SK-N-SH (cell line): ENCODE data around the gene CCDC194. TPM values are rescaled to one million over a fixed set of nuclear protein-coding genes. Genes with fewer than 3 reads are reported as not detected.

ENCODE experiments used
- CTCF ChIA-PET: fragments of 300-600, 350-600 bp; formaldehyde crosslinking; extraction: SDS; loops from one replicate; lab custom pipeline; 2021; lab: Yijun Ruan, JAX
- POLR2A ChIA-PET: fragments of 350-600 bp; sonication (Branson Sonifier 250); formaldehyde crosslinking; extraction: SDS; loops from one replicate; lab custom pipeline; 2020; ENCODE audit warnings: antibody characterized with exemption, inconsistent platforms; lab: Yijun Ruan, JAX
- DNase-seq: peaks from one replicate; pipeline ENCODE4 v3.0.0; 2012
- H2AFZ ChIP-seq: fragments of 200-600 bp; sonication (generic); 2 replicates; pipeline ENCODE4 v1.8.1; 2016; ENCODE audit warnings: antibody characterized with exemption, mild to moderate bottlenecking, low read depth
- H3F3A ChIP-seq: fragments of 200-600 bp; sonication (generic); replicated peaks from 2 replicates; pipeline ENCODE3; 2016; ENCODE audit warnings: antibody characterized with exemption, mild to moderate bottlenecking; ENCODE audit not compliant: insufficient read depth
- H3K27ac ChIP-seq, 2 experiments: fragments of 200-500 bp in 1 of 2; fragments of 200-600 bp in 1 of 2; sonication (Bioruptor generic) in 1 of 2; sonication (generic), shearing (Covaris generic) in 1 of 2; 2 replicates each; pipeline versions ENCODE4 v1.5.1 to v1.6.1; 2014 to 2016; ENCODE audit warnings: low read depth in 2 of 2, inconsistent platforms in 1 of 2, low read length in 1 of 2, mild to moderate bottlenecking in 1 of 2, mixed read lengths in 1 of 2
- H3K27me3 ChIP-seq: fragments of 200-600 bp; sonication (generic), shearing (Covaris generic); 2 replicates; pipeline ENCODE4 v1.6.1; 2016; ENCODE audit warnings: mixed run types; ENCODE audit not compliant: insufficient read depth
- H3K36me3 ChIP-seq, 2 experiments: fragments of 200-500 bp in 1 of 2; fragments of 200-600 bp in 1 of 2; sonication (Bioruptor generic) in 1 of 2; sonication (generic) in 1 of 2; replicated peaks in 1 of 2; 2 replicates each; pipeline versions ENCODE3 to v1.5.1; 2014 to 2016; ENCODE audit warnings: low read length in 1 of 2, mild to moderate bottlenecking in 1 of 2; ENCODE audit not compliant: insufficient read depth in 2 of 2, control insufficient read depth in 1 of 2
- H3K4me1 ChIP-seq, 2 experiments: fragments of 200-500 bp in 1 of 2; fragments of 200-600 bp in 1 of 2; sonication (Bioruptor generic) in 1 of 2; sonication (generic), shearing (Covaris generic) in 1 of 2; 2 replicates each; pipeline versions ENCODE4 v1.5.1 to v1.6.1; 2014 to 2016; ENCODE audit warnings: low read depth in 1 of 2, low read length in 1 of 2, mixed run types in 1 of 2; ENCODE audit not compliant: insufficient read depth in 2 of 2, control insufficient read depth in 1 of 2
- H3K4me2 ChIP-seq: fragments of 200-600 bp; sonication (generic), shearing (Covaris generic); 2 replicates; pipeline ENCODE4 v1.6.1; 2017; ENCODE audit warnings: mixed run types
- H3K4me3 ChIP-seq, 2 experiments: fragments of 200-500 bp in 1 of 2; fragments of 200-600 bp in 1 of 2; sonication (Bioruptor generic) in 1 of 2; sonication (generic), shearing (Covaris generic) in 1 of 2; 2 replicates each; pipeline versions ENCODE4 v1.5.1 to v1.8.1; 2014 to 2016; ENCODE audit warnings: low read depth in 2 of 2, inconsistent platforms in 1 of 2, low read length in 1 of 2, mild to moderate bottlenecking in 1 of 2, mixed read lengths in 1 of 2, moderate library complexity in 1 of 2
- H3K79me2 ChIP-seq: fragments of 200-600 bp; sonication (generic); 2 replicates; pipeline ENCODE4 v1.8.1; 2017; ENCODE audit warnings: mild to moderate bottlenecking; ENCODE audit not compliant: insufficient read depth
- H3K9ac ChIP-seq: fragments of 200-600 bp; sonication (generic); 2 replicates; pipeline ENCODE4 v1.6.1; 2017; ENCODE audit warnings: mixed run types
- H3K9me2 ChIP-seq: fragments of 200-600 bp; sonication (generic); 2 replicates; pipeline ENCODE4 v1.6.1; 2017; ENCODE audit warnings: mixed run types
- H3K9me3 ChIP-seq: fragments of 200-600 bp; sonication (generic); 2 replicates; pipeline ENCODE4 v1.6.1; 2017; ENCODE audit warnings: mixed run types, mild to moderate bottlenecking, moderate library complexity
- H4K20me1 ChIP-seq: fragments of 200-600 bp; sonication (generic); 2 replicates; pipeline ENCODE4 v1.6.1; 2017; ENCODE audit warnings: mild to moderate bottlenecking, mixed run types; ENCODE audit not compliant: insufficient read depth
- ELF1 ChIP-seq: IDR thresholded peaks from 2 replicates; pipeline ENCODE4 v1.4.0; 2012
- EZH2phosphoT487 ChIP-seq: fragments of 200-600 bp; sonication (generic); IDR thresholded peaks from 2 replicates; pipeline ENCODE4 v1.6.1; 2017; ENCODE audit warnings: low read depth, mixed run types, mild to moderate bottlenecking, antibody characterized with exemption, moderate library complexity, borderline replicate concordance
- FOXM1 ChIP-seq: IDR thresholded peaks from 2 replicates; pipeline ENCODE4 v1.4.0; 2012; ENCODE audit warnings: low read depth, mild to moderate bottlenecking
- GATA2 ChIP-seq: sonication (generic); formaldehyde crosslinking; IDR thresholded peaks from 2 replicates; pipeline ENCODE4 v1.5.0; 2020; ENCODE audit warnings: mild to moderate bottlenecking, missing genetic modification reagents
- IRF3 ChIP-seq: fragments of 150-350 bp; IDR thresholded peaks from 2 replicates; pipeline ENCODE4 v1.6.1; 2016; ENCODE audit warnings: mild to moderate bottlenecking, low read depth, low read length
- JUND ChIP-seq: IDR thresholded peaks from 2 replicates; pipeline ENCODE4 v1.4.0; 2012
- MXI1 ChIP-seq: IDR thresholded peaks from 2 replicates; pipeline ENCODE4 v1.6.1; 2012; ENCODE audit warnings: mild to moderate bottlenecking, low read depth, low read length, improper control_type of control experiment
- NRF1 ChIP-seq: IDR thresholded peaks from 2 replicates; pipeline ENCODE4 v1.6.1; 2012; ENCODE audit warnings: low read depth, mild to moderate bottlenecking, low read length
- PBX3 ChIP-seq: IDR thresholded peaks from 2 replicates; pipeline ENCODE4; 2012
- POLR2AphosphoS5 ChIP-seq: IDR thresholded peaks from 2 replicates; pipeline ENCODE4 v1.6.1; 2012; ENCODE audit warnings: low read depth, low read length
- REST ChIP-seq: IDR thresholded peaks from 2 replicates; pipeline ENCODE4 v1.6.1; 2012; ENCODE audit warnings: mild to moderate bottlenecking, low read depth, low read length, moderate library complexity
- SIN3A ChIP-seq: IDR thresholded peaks from 2 replicates; pipeline ENCODE4 v1.6.1; 2012; ENCODE audit warnings: low read depth, mild to moderate bottlenecking, low read length, moderate library complexity, borderline replicate concordance
- TAF1 ChIP-seq: IDR thresholded peaks from 2 replicates; pipeline ENCODE4 v1.6.1; 2012; ENCODE audit warnings: low read depth, mild to moderate bottlenecking, low read length, moderate library complexity, borderline replicate concordance
- TCF12 ChIP-seq: IDR thresholded peaks from 2 replicates; pipeline ENCODE4 v1.4.0; 2012
- TEAD4 ChIP-seq: IDR thresholded peaks from 2 replicates; pipeline ENCODE4 v1.4.0; 2012; ENCODE audit warnings: mild to moderate bottlenecking, borderline replicate concordance; ENCODE audit not compliant: insufficient read depth
- USF1 ChIP-seq: IDR thresholded peaks from 2 replicates; pipeline ENCODE4 v1.4.0; 2012; ENCODE audit warnings: low read depth, borderline replicate concordance
- USF2 ChIP-seq: fragments of 150-350 bp; IDR thresholded peaks from 2 replicates; pipeline ENCODE4 v1.6.1; 2017; ENCODE audit warnings: antibody characterized with exemption, low read length, low read depth, borderline replicate concordance
- ZBTB33 ChIP-seq: IDR thresholded peaks from 2 replicates; pipeline ENCODE4 v1.4.0; 2012; ENCODE audit warnings: low read depth, borderline replicate concordance
- WGBS: methylation state at CpG from one replicate; pipeline ENCODE4 v1.1.6; 2017; ENCODE audit warnings: low lambda C conversion rate; 5-methylcytosine and 5-hydroxymethylcytosine counted together
- polyA plus RNA-seq, 3 experiments: library from polyadenylated mRNA; depleted of rRNA; stranded (reverse); fragments of >200 nt; gene quantifications; 2 replicates each; pipeline ENCODE4 v1.2.3, GENCODE V29; 2012

CCDC194 gene
- polyA plus RNA-seq, 1 of the 3 experiments (the other 2 are of a cell fraction): not detected

- no peak overlapping the region for H3K4me3 ChIP-seq
- H3K4me2 ChIP-seq: no peak overlapping the region
- no peaks in the 10 kb centered on the region for H3K27me3 ChIP-seq
- peaks cover 2% of the 10 kb centered on the region for H3F3A ChIP-seq
- H3K9ac ChIP-seq: no peak overlapping the region
- no peaks in the 10 kb centered on the region for H3K36me3 ChIP-seq
- no peaks in the 10 kb centered on the region for H3K79me2 ChIP-seq
- DNase-seq: no peak
- H3K4me1 ChIP-seq: peaks cover 0 to 9% of the 10 kb centered on the region in 2 experiments; a peak in 1 of 4 replicates
- H4K20me1 ChIP-seq: no peaks in the 10 kb centered on the region
- CTCF ChIA-PET: interaction anchor here (1.0 to 2.2 kb wide), 3 partner anchors 22 to 51 kb away, joined by 3 to 6 read pairs (median 5); no protein-coding TSS in a partner anchor
- H3K9me2 ChIP-seq: no peaks in the 10 kb centered on the region
- POLR2A ChIA-PET: no interaction called here
- H2AFZ ChIP-seq: no peak overlapping the region
- no peaks in the 10 kb centered on the region for H3K9me3 ChIP-seq
- no peak overlapping the region for H3K27ac ChIP-seq
- WGBS: 94% methylated on average over 8 of the region's 8 CpGs
- no peak for TF ChIP-seq ZBTB33
- no peak for TF ChIP-seq POLR2AphosphoS5
- TF ChIP-seq TAF1: no peak
- TF ChIP-seq FOXM1: no peak
- TF ChIP-seq GATA2 (CRISPR knock-in tag): no peak
- TF ChIP-seq EZH2phosphoT487: no peak
- no peak for TF ChIP-seq TEAD4
Measured at GRCh38 chr19:17414097-17414496, 20.1 kb upstream of the CCDC194 start.

GRCh38 chr19:17411801-17412200 lies 17.8 kb upstream of the CCDC194 start:
- H4K20me1 ChIP-seq: no peaks in the 10 kb centered on the region
- no peak overlapping the region for H2AFZ ChIP-seq
- no peaks in the 10 kb centered on the region for H3K27me3 ChIP-seq
- DNase-seq: peak; percentile 9
- no peak overlapping the region for H3K9ac ChIP-seq
- ChIA-PET CTCF (interaction anchor here (0.9 to 3.0 kb wide), 5 partner anchors 18 to 53 kb away, joined by 3 to 12 read pairs (median 5); partner anchors contain the start of genes CCDC194 and TMEM221), POLR2A (no interaction called here)
- H3K79me2 ChIP-seq: no peaks in the 10 kb centered on the region
- no peak overlapping the region for H3K27ac ChIP-seq
- H3K36me3 ChIP-seq: no peaks in the 10 kb centered on the region
- H3K9me2 ChIP-seq: no peaks in the 10 kb centered on the region
- no peak overlapping the region for H3K4me2 ChIP-seq
- 90% methylated on average over 11 of the region's 11 CpGs for WGBS
- peaks cover 0 to 7% of the 10 kb centered on the region in 2 experiments; a peak in 1 of 4 replicates for H3K4me1 ChIP-seq
- no peaks in the 10 kb centered on the region for H3K9me3 ChIP-seq
- no peaks in the 10 kb centered on the region for H3F3A ChIP-seq
- no peak overlapping the region for H3K4me3 ChIP-seq
- no peak for TF ChIP-seq SIN3A
- TF ChIP-seq JUND: no peak
- TF ChIP-seq USF2: no peak
- no peak for TF ChIP-seq IRF3
- TF ChIP-seq MXI1: no peak
- TF ChIP-seq NRF1: no peak
- no peak for TF ChIP-seq USF1
- no peak for TF ChIP-seq REST
- no peak for TF ChIP-seq PBX3
- TF ChIP-seq ELF1: no peak
- TF ChIP-seq EZH2phosphoT487: no peak
- TF ChIP-seq TCF12: no peak
